Tibial artery (tissue), 4 donors: ENCODE results near the gene RCBTB1.

ENCODE experiments used
- DNase-seq, 2 donors: peaks; one replicate each; pipeline ENCODE4 v3.0.0-alpha.2; 2019
- H3K27ac ChIP-seq, 2 donors: fragments of 200-600 bp; sonication (generic) in 1 of 2; 1 replicate in 1 of 2; 2 replicates in 1 of 2; pipeline ENCODE4 v1.5.1; 2018 to 2019; ENCODE audit warnings: mild to moderate bottlenecking in 1 of 2
- H3K27me3 ChIP-seq, 2 donors: fragments of 200-600 bp; sonication (generic) in 1 of 2; one replicate each; pipeline versions ENCODE4 v1.5.1 to v1.6.0; 2016 to 2019
- H3K36me3 ChIP-seq, 3 donors: fragments of 200-600 bp; sonication (generic) in 2 of 3; one replicate each; pipeline ENCODE4 v1.5.1; 2016 to 2019; ENCODE audit warnings: mild to moderate bottlenecking in 2 of 3
- H3K4me1 ChIP-seq, 4 donors: fragments of 200-600 bp; sonication (generic) in 2 of 4; 1 replicate in 3 of 4; 2 replicates in 1 of 4; pipeline ENCODE4 v1.5.1; 2016 to 2019
- H3K4me3 ChIP-seq, 2 donors: fragments of 200-600 bp; sonication (generic) in 1 of 2; 1 replicate in 1 of 2; 2 replicates in 1 of 2; pipeline ENCODE4 v1.5.1; 2018 to 2019; ENCODE audit warnings: mild to moderate bottlenecking in 2 of 2
- H3K9me3 ChIP-seq, 3 donors: fragments of 200-600 bp; sonication (generic) in 1 of 3; one replicate each; pipeline ENCODE4 v1.5.1; 2016 to 2019
- CTCF ChIP-seq, 2 experiments: fragments of 200-600 bp in 1 of 2; fragments of 450-650 bp in 1 of 2; IDR thresholded peaks; one replicate each; pipeline ENCODE4 v1.5.1; 2017 to 2019; ENCODE audit warnings: antibody characterized with exemption in 2 of 2, mild to moderate bottlenecking in 1 of 2, moderate library complexity in 1 of 2
- intact Hi-C: fragments of 100-400 bp; cut with DNase I; formaldehyde crosslinking; loops from one replicate; pipeline ENCODE4 v1.15.0; 2023; ENCODE audit warnings: low total_unique reads

The RCBTB1 gene

DNA sequence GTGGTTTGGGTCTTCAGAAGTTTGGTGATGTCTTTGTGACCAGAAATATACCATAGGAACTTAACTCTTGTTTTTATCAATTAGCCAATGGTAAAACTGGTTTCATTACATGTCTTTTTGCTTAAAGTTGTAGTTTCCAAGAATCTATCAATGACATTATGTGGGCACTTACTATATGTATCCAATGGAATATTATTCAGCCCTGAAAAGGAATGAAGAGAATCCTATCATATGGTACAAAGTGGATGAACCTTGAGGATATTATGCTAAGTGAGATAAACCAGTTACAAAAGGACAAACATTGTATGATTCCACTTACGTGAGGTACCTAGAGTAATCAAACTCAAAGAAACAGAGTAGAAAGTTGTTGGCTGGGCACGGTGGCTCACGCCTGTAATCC lies 26.4 kb downstream of the RCBTB1 start:
- peaks cover 25 to 54% (median 40%) of the 10 kb centered on the region in 3 donors for H3K36me3 ChIP-seq
- H3K27ac ChIP-seq = no peak overlapping the region
- H3K4me1 ChIP-seq = no peaks in the 10 kb centered on the region
- no peak for TF ChIP-seq CTCF (IDR thresholded peaks at IDR 0.05)
- intact Hi-C loops = loop anchor here (10.0 kb wide), 1 partner anchor 46 kb away; no protein-coding TSS in a partner anchor
- H3K9me3 ChIP-seq = no peaks in the 10 kb centered on the region
- DNase-seq = no peak
- H3K4me3 ChIP-seq = no peak overlapping the region
- H3K27me3 ChIP-seq = no peaks in the 10 kb centered on the region

- no peak for DNase-seq
- H3K27me3 ChIP-seq = no peaks in the 10 kb centered on the region
- H3K4me1 ChIP-seq = no peaks in the 10 kb centered on the region
- no peaks in the 10 kb centered on the region for H3K9me3 ChIP-seq
- intact Hi-C loops = loop anchor here (10.0 kb wide), 1 partner anchor 50 kb away; no protein-coding TSS in a partner anchor
- TF ChIP-seq CTCF (IDR thresholded peaks at IDR 0.05) = no peak
- H3K4me3 ChIP-seq = no peak overlapping the region
- peaks cover 37 to 93% (median 43%) of the 10 kb centered on the region in 3 donors for H3K36me3 ChIP-seq
- H3K27ac ChIP-seq = no peak overlapping the region
These were observed 31.0 kb downstream of the RCBTB1 start for GRCh38 chr13:49554387-49554786.

DNA sequence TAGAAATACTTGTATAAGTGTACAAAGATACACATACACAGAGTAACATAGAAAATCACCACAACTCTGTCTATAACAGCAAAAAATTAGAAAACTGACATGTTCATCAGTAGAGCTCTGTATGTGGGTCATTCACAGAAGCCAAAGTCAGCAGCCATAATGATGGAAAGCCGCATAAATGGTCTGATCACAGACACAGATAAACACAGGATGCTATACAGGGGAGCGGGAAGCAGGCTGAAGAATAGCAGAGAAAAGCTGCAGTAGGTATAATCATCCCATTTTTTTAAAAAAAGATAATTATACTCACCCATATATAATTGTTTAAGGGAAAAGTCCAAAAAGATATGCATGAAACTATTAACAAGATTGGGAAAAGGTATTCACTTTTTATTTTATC lies 31.5 kb downstream of the RCBTB1 start:
- H3K4me1 ChIP-seq = no peaks in the 10 kb centered on the region
- no peaks in the 10 kb centered on the region for H3K9me3 ChIP-seq
- DNase-seq = no peak
- intact Hi-C loops = loop anchor here (10.0 kb wide), 1 partner anchor 51 kb away; no protein-coding TSS in a partner anchor
- no peaks in the 10 kb centered on the region for H3K27me3 ChIP-seq
- H3K4me3 ChIP-seq = no peak overlapping the region
- no peak for TF ChIP-seq CTCF (IDR thresholded peaks at IDR 0.05)
- H3K27ac ChIP-seq = no peak overlapping the region
- peaks cover 37 to 94% (median 41%) of the 10 kb centered on the region in 3 donors for H3K36me3 ChIP-seq

DNA sequence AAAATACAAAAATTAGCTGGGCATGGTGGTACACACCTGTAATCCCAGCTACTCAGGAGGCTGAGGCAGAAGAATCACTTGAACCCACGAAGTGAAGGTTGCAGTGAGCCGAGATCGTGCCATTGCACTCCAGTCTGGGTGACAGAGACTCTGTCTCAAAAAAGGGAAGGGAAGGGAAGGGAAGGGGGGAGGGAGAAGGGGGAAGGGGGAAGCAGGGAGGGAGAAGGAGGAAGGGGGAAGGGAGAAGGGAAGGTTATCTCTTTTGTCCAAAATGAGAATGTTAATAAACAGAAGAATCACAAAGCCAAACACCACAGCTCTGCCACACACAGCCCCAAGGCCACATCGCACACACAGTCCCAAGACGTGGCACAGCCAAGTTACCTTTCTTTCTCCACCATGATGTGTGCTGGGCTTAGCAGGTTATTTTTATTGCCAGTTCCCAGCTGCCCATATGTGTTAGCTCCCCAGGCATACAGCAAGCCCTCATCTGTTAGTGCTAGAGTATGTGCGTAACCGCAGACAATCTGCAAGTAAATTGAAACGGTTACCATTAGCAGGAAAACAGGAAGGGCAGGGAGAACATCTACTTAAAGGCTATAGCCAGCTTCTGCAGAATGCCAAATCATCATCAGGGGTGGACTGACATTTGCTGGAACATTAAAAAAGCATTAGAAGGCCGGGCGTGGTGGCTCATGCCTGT lies 34.3 kb downstream of the RCBTB1 start:
- intact Hi-C loops = loop anchor here (10.0 kb wide), 1 partner anchor 54 kb away; no protein-coding TSS in a partner anchor
- Histone ChIP-seq H3K36me3 (peaks cover 28 to 88% (median 36%) of the 10 kb centered on the region in 3 donors), H3K4me1 (no peaks in the 10 kb centered on the region), H3K27me3 (no peaks in the 10 kb centered on the region), H3K4me3 (no peak overlapping the region), H3K27ac (no peak overlapping the region), H3K9me3 (no peaks in the 10 kb centered on the region)
- TF ChIP-seq CTCF (IDR thresholded peaks at IDR 0.05) = no peak
- no peak for DNase-seq

- no peaks in the 10 kb centered on the region for H3K4me1 ChIP-seq
- intact Hi-C loops = no loop called here
- no peak for DNase-seq
- H3K27ac ChIP-seq = no peak overlapping the region
- H3K36me3 ChIP-seq = peaks cover 37 to 90% (median 39%) of the 10 kb centered on the region in 3 donors
- no peak overlapping the region for H3K4me3 ChIP-seq
- peak in 1 of 2 experiments; percentile 20 for TF ChIP-seq CTCF (IDR thresholded peaks at IDR 0.05)
- no peaks in the 10 kb centered on the region for H3K9me3 ChIP-seq
- H3K27me3 ChIP-seq = no peaks in the 10 kb centered on the region
These were observed 36.1 kb downstream of the RCBTB1 start for GRCh38 chr13:49549289-49549688.
